D721Med (cell line): ENCODE data around the gene TARS2.

Experiments used
- DNase-seq: peaks from one replicate; pipeline ENCODE4 v3.0.0; 2011; ENCODE audit warnings: low spot score; ENCODE audit not compliant: insufficient read length
- FAIRE-seq: peaks from 2 replicates; lab custom pipeline; 2011; peaks lifted over from hg19 to GRCh38; lab: Jason Lieb, UNC
- TF ChIP-seq, protein P1 (sequence below): IDR thresholded peaks from 2 replicates; pipeline ENCODE4 v1.5.1; 2012; ENCODE audit warnings: mild to moderate bottlenecking, control low read depth; ENCODE audit not compliant: insufficient read depth; ENCODE audit errors: missing control alignments

The TARS2 gene

DNA sequence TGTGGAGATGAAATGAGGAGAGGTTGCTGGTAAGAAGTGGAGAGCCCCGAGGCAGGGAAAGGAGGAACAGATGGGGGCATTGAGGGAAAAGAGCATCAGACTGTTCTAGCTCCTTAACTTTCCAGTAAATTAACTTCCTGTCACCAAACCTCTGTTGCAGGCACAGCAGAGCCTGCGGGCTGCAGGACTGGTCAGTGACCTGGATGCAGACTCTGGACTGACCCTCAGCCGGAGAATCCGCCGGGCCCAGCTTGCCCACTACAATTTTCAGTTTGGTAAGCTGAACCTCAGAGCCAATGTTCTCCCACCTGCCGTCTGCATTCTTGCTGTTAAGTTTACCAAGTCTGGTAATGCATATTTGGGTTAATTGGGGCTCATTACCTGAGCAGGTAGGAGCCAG lies 18.2 kb downstream of the TARS2 start:
- DNase-seq, result no peak
- TF ChIP-seq, protein P1, sequence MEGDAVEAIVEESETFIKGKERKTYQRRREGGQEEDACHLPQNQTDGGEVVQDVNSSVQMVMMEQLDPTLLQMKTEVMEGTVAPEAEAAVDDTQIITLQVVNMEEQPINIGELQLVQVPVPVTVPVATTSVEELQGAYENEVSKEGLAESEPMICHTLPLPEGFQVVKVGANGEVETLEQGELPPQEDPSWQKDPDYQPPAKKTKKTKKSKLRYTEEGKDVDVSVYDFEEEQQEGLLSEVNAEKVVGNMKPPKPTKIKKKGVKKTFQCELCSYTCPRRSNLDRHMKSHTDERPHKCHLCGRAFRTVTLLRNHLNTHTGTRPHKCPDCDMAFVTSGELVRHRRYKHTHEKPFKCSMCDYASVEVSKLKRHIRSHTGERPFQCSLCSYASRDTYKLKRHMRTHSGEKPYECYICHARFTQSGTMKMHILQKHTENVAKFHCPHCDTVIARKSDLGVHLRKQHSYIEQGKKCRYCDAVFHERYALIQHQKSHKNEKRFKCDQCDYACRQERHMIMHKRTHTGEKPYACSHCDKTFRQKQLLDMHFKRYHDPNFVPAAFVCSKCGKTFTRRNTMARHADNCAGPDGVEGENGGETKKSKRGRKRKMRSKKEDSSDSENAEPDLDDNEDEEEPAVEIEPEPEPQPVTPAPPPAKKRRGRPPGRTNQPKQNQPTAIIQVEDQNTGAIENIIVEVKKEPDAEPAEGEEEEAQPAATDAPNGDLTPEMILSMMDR, result no peak

DNA sequence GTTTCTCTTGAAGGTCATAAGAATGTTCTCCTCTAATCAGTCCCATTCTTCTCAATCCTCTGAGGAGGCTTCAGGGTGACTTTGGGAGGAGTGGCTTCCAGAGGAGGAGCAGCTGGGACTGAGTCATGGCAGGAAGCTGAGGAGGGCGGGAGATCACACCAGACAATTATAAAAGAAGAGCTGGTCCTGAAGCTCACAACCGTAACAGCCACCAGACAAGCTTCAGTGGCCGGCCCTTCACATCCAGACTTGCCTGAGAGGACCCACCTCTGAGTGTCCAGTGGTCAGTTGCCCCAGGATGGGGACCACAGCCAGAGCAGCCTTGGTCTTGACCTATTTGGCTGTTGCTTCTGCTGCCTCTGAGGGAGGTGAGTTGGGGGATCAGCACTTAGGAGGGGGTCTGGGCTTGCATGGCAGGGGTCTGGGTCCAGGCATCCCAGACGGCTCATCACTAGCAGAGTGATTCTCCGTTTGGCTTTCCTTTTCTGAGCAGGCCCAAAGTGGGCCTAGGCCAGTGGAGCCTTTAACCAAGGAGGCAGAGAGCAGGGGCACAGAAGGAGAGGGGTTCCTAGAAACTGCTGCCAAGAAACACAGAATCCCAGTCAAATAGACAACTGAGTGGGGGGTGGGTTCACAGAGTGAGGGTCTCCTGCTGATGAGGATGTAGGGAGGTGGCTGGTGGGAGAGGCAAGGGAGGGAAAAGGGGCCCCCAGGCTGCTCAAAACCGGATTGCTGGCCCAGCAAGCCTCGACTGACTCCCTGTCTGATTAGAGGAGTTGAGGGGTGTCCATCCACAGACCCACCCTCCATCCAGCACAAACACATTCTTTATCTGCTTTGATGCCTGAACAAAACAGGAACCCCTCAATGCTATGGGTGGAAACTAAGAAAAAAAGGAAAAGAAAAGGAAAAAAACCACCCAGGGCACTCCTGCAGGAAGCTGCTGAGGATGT lies 21.0 kb downstream of the TARS2 start, which contains the start of gene ECM1:
ECM1 (plus strand) TSS at position 198 of the 953 bp plus-strand sequence; CDS start at position 299, 101 bp downstream.
- FAIRE-seq (no peak), DNase-seq (no peak)
- TF ChIP-seq, protein P1, result no peak

More for the DNA sequence above, 18.2 kb downstream of the TARS2 start:
- FAIRE-seq, result no peak

DNA sequence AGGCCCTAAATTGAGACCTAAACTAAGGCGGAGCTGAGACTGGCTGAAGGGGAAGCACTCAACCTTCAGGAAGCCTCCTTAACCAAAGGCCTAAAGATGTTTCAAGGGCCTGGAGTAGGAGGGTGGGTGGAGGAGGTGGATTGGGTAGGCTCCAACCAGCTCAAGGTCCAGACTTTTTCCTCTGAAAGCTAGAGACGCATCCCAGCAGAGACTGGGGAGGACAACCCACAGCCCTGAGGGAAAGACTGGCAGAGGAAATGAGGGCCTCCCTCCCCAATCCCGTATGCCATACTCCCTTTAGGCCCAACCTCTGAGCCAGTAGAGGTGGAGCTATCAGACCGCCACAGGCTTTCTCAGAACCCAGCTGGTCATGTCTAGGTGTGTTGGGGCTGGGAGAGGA lies 21.8 kb downstream of the TARS2 start:
- DNase-seq, result no peak
- no peak for FAIRE-seq
- TF ChIP-seq, protein P1, result no peak

DNA sequence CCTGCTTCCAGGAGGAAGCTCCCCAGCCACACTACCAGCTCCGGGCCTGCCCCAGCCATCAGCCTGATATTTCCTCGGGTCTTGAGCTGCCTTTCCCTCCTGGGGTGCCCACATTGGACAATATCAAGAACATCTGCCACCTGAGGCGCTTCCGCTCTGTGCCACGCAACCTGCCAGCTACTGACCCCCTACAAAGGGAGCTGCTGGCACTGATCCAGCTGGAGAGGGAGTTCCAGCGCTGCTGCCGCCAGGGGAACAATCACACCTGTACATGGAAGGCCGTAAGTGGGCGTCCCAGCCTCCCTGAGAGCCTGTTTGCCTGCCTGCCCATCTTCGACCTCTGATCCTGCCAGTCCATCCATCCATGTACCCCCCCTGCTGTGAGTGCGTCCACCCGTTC lies 24.3 kb downstream of the TARS2 start:
- FAIRE-seq (no peak), DNase-seq (no peak)
- TF ChIP-seq, protein P1, result no peak

DNA sequence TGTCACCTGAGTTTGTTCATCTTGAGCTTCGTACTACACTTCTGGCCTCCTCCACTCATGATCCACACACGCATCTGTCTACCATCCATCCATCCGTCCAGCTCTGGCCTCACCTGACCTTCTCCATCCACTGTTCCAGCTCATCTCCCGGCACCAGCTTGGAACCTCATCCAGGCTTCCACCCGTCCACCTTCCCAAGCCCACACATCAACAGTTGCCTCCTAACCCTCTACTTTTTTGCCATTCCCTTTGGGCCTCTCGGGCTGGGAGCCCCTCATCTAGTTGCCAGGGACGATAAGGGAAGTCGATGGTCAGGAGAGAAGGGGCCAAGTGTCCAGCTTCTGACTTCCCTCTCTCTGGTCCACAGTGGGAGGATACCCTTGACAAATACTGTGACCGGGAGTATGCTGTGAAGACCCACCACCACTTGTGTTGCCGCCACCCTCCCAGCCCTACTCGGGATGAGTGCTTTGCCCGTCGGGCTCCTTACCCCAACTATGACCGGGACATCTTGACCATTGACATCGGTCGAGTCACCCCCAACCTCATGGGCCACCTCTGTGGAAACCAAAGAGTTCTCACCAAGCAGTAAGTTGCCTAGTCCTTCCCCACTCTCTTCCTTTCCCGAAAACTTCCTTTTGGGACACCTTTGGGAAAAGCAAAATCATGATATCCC lies 24.9 kb downstream of the TARS2 start:
- DNase-seq (no peak), FAIRE-seq (no peak)
- TF ChIP-seq, protein P1, result no peak

DNA sequence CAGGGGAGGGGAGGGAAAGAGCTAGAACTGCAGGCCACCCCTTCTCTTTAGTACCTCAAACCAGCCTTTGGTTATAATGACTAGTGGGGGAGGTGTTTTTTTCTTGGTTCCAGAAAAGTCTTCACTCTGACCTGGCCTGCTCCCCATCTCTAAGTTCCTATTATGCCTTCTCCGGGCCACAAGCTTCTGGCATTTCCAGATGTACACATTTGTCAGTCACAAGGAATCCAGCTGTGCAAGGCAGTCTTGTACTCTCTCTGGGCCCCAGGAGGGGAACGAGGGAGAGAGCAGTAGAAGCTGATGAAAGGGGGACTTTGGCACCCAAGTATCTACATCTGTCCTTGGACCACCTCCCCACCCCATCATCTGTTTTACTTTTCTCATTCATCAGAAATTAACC lies 25.6 kb downstream of the TARS2 start:
- DNase-seq, result no peak
- no peak for FAIRE-seq
- TF ChIP-seq, protein P1, result no peak

DNA sequence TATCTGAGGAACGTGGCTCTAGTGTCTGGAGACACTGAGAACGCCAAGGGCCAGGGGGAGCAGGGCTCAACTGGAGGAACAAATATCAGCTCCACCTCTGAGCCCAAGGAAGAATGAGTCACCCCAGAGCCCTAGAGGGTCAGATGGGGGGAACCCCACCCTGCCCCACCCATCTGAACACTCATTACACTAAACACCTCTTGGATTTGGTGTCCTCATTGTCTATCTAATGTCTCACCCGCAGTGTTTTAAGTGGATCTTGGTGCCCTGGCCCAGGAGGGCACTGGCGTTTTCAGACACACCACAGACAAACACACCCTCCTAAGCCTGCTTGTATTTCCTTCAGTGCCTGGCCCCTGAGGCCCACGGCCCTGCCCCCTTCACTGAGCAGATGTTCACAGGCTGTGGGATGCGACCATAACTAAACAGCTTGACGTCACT lies 26.2 kb downstream of the TARS2 start:
- DNase-seq, result no peak
- TF ChIP-seq, protein P1, result no peak
- FAIRE-seq, result no peak
